ENCODE results near the gene MBTPS2.
A peak's percentile ranks its signal among the peaks of the same experiment; 100 is the strongest.
"Not testable (repeated sequence)": the region's sequence is repeated elsewhere in the genome, so short reads cannot be mapped to it uniquely, and the experiment has no call there.

Gene MBTPS2

DNA sequence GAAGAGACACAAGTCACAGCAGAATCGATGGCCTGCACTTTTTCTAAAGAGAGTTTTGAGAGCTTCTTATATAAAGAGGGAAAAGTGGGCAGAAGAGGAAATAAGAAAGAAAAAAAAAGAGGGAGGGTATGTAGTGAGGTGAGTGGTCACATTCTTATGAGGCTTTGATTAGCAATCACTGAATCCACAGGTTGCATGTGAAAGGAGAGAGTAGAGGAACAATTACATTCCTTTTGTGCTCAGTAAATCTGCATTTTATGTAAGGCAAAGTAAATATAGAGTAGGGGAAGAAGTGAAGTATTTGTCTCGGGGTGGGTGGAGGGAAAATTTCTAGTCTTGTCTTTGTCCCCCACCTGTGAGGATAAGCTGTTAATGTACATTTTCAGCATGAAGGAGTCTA, 26.8 kb upstream of the MBTPS2 start:
- Histone ChIP-seq H3K4ac (ENCODE audit: low read length) (no peak overlapping the region), H3K14ac (ENCODE audit: low read length) (no peak overlapping the region), H3K9ac (ENCODE audit: low read depth, low read length, poor library complexity) (no peak overlapping the region), H4K91ac (ENCODE audit: low read depth, low read length, poor library complexity) (no peak overlapping the region), H3K23ac (ENCODE audit: low read depth, low read length, poor library complexity) (no peak overlapping the region), H2BK12ac (ENCODE audit: low read length) (no peak overlapping the region), H3K27me3 (ENCODE audit: control insufficient read depth in 3 of 3, insufficient read depth in 3 of 3, low read depth in 1 of 3, low read length in 3 of 3) (no peaks in the 10 kb centered on the region), H2BK120ac (ENCODE audit: low read depth, low read length) (no peak overlapping the region), H2AFZ (ENCODE audit: low read length) (no peak overlapping the region), H3K4me2 (ENCODE audit: insufficient read depth, low read length, poor library complexity, severe bottlenecking) (no peak overlapping the region), H3K9me3 (replicated peaks in 1 of 2; ENCODE audit: control insufficient read depth in 2 of 2, insufficient read depth in 1 of 2, low read depth in 1 of 2, low read length in 2 of 2) (no peaks in the 10 kb centered on the region), H3K36me3 (replicated peaks in 1 of 2; ENCODE audit: control insufficient read depth in 2 of 2, insufficient read depth in 2 of 2, low read length in 2 of 2) (no peaks in the 10 kb centered on the region), H3K4me1 (ENCODE audit: control insufficient read depth in 2 of 2, insufficient read depth in 1 of 2, low read depth in 1 of 2, low read length in 2 of 2) (peaks cover 2 to 19% of the 10 kb centered on the region in 2 donors), H4K8ac (ENCODE audit: low read depth, low read length) (no peak overlapping the region), H2BK15ac (ENCODE audit: low read length) (no peak overlapping the region), H3K4me3 (ENCODE audit: low read length in 2 of 2) (no peak overlapping the region), H2AK5ac (ENCODE audit: low read depth, low read length) (no peak overlapping the region), H3K79me1 (ENCODE audit: low read depth, low read length) (no peaks in the 10 kb centered on the region), H2BK5ac (ENCODE audit: low read length) (no peak overlapping the region), H3K27ac (replicated peaks; ENCODE audit: low read length) (no peak overlapping the region), H3K18ac (ENCODE audit: low read length) (no peak overlapping the region)
- DNase-seq (ENCODE audit: low spot score) = no peak
- WGBS, 2 donors (ENCODE audit: extremely low coverage in 2 of 2, insufficient read length in 2 of 2, insufficient replicate concordance in 1 of 2) = no CpG with 5 or more reads among the region's 2 CpGs

DNA sequence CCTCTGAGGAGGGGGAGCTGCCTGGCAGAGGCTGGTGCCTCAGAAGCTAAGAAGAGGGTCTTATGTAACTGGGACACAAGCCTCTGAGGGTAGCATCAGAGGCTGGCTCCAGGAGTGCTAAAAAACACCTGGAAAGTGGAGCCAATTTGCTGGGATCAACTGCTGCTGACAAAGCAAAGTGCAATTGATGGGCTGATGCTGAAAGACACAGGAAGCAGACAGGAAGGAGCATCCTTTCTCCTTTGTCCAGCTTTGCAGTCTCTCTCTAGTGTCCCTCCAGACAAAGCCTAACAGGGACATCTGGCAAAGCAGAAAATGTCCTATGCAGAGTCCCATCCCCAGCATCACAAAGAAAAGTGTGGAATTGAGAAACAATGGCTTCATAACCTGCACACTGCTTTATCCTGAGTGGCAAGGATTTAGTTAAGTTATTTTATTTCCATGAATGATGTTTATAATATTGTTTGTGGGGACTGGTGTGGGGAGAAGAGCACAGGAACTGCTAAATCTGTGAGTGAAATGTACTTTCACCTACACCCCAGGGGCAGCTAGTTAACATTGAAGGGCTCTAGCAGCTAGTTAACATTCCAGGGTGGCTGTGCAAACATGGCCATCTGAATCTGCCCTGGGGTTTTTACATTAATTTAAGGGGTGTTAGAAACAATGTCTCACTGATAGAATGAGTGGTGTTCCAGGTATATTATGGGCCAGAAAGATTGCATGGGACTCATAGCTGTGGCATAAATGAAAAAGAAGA, 25.6 kb upstream of the MBTPS2 start:
- Histone ChIP-seq H3K4ac (ENCODE audit: low read length) (no peak overlapping the region), H4K91ac (ENCODE audit: low read depth, low read length, poor library complexity) (no peak overlapping the region), H3K4me3 (ENCODE audit: low read length in 2 of 2) (no peak overlapping the region), H2AK5ac (ENCODE audit: low read depth, low read length) (no peak overlapping the region), H2BK15ac (ENCODE audit: low read length) (no peak overlapping the region), H2BK12ac (ENCODE audit: low read length) (no peak overlapping the region), H3K4me2 (ENCODE audit: insufficient read depth, low read length, poor library complexity, severe bottlenecking) (no peak overlapping the region), H4K8ac (ENCODE audit: low read depth, low read length) (no peak overlapping the region), H3K9me3 (replicated peaks in 1 of 2; ENCODE audit: control insufficient read depth in 2 of 2, insufficient read depth in 1 of 2, low read depth in 1 of 2, low read length in 2 of 2) (no peaks in the 10 kb centered on the region), H3K27me3 (ENCODE audit: control insufficient read depth in 3 of 3, insufficient read depth in 3 of 3, low read depth in 1 of 3, low read length in 3 of 3) (no peaks in the 10 kb centered on the region), H2BK120ac (ENCODE audit: low read depth, low read length) (no peak overlapping the region), H3K23ac (ENCODE audit: low read depth, low read length, poor library complexity) (no peak overlapping the region), H3K14ac (ENCODE audit: low read length) (no peak overlapping the region), H3K27ac (replicated peaks; ENCODE audit: low read length) (no peak overlapping the region), H3K79me1 (ENCODE audit: low read depth, low read length) (no peaks in the 10 kb centered on the region), H3K9ac (ENCODE audit: low read depth, low read length, poor library complexity) (no peak overlapping the region), H2BK5ac (ENCODE audit: low read length) (no peak overlapping the region), H3K18ac (ENCODE audit: low read length) (no peak overlapping the region), H2AFZ (ENCODE audit: low read length) (peak overlapping the region; percentile 87), H3K36me3 (replicated peaks in 1 of 2; ENCODE audit: control insufficient read depth in 2 of 2, insufficient read depth in 2 of 2, low read length in 2 of 2) (no peaks in the 10 kb centered on the region), H3K4me1 (ENCODE audit: control insufficient read depth in 2 of 2, insufficient read depth in 1 of 2, low read depth in 1 of 2, low read length in 2 of 2) (peaks cover 2 to 19% of the 10 kb centered on the region in 2 donors)
- no peak for DNase-seq (ENCODE audit: low spot score)

DNA sequence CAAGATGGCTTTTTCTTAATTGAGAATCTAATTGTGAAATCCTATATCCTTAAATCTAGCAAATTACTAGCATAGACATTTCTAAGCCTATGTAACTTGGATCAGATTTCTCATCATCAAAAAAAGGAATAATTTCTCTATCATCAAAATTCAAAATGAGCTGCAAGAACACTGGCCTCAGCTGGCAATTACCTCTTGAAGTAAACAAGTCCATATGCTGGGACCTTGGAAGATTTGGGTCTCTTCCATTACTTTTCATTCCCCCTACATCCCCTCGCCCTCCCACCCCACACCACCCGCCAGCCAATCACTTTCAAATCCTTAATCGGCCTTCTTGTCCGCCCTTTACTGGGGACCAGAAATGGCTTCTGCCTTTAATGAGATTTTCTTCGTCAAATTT, 23.3 kb upstream of the MBTPS2 start:
- H3K4me2 ChIP-seq (ENCODE audit: insufficient read depth, low read length, poor library complexity, severe bottlenecking) = no peak overlapping the region
- no peak overlapping the region for H2BK12ac ChIP-seq (ENCODE audit: low read length)
- peaks cover 2 to 19% of the 10 kb centered on the region in 2 donors for H3K4me1 ChIP-seq (ENCODE audit: control insufficient read depth in 2 of 2, insufficient read depth in 1 of 2, low read depth in 1 of 2, low read length in 2 of 2)
- H3K23ac ChIP-seq (ENCODE audit: low read depth, low read length, poor library complexity) = no peak overlapping the region
- WGBS, 2 donors (ENCODE audit: extremely low coverage in 2 of 2, insufficient read length in 2 of 2, insufficient replicate concordance in 1 of 2) = 100% methylated on average over 3 of the region's 5 CpGs; no CpG with 5 or more reads in 1 of the 2 donors
- H2AFZ ChIP-seq (ENCODE audit: low read length) = peak overlapping the region; percentile 13
- no peak overlapping the region for H3K4me3 ChIP-seq (ENCODE audit: low read length in 2 of 2)
- H3K27ac ChIP-seq (replicated peaks; ENCODE audit: low read length) = no peak overlapping the region
- H3K18ac ChIP-seq (ENCODE audit: low read length) = no peak overlapping the region
- H2BK120ac ChIP-seq (ENCODE audit: low read depth, low read length) = no peak overlapping the region
- no peaks in the 10 kb centered on the region for H3K36me3 ChIP-seq (replicated peaks in 1 of 2; ENCODE audit: control insufficient read depth in 2 of 2, insufficient read depth in 2 of 2, low read length in 2 of 2)
- H3K14ac ChIP-seq (ENCODE audit: low read length) = no peak overlapping the region
- no peaks in the 10 kb centered on the region for H3K27me3 ChIP-seq (ENCODE audit: control insufficient read depth in 3 of 3, insufficient read depth in 3 of 3, low read depth in 1 of 3, low read length in 3 of 3)
- no peak overlapping the region for H2AK5ac ChIP-seq (ENCODE audit: low read depth, low read length)
- no peak overlapping the region for H2BK15ac ChIP-seq (ENCODE audit: low read length)
- H4K91ac ChIP-seq (ENCODE audit: low read depth, low read length, poor library complexity) = no peak overlapping the region
- no peak overlapping the region for H4K8ac ChIP-seq (ENCODE audit: low read depth, low read length)
- no peaks in the 10 kb centered on the region for H3K79me1 ChIP-seq (ENCODE audit: low read depth, low read length)
- H2BK5ac ChIP-seq (ENCODE audit: low read length) = no peak overlapping the region
- H3K4ac ChIP-seq (ENCODE audit: low read length) = no peak overlapping the region
- no peak for DNase-seq (ENCODE audit: low spot score)
- H3K9me3 ChIP-seq (replicated peaks in 1 of 2; ENCODE audit: control insufficient read depth in 2 of 2, insufficient read depth in 1 of 2, low read depth in 1 of 2, low read length in 2 of 2) = no peaks in the 10 kb centered on the region
- H3K9ac ChIP-seq (ENCODE audit: low read depth, low read length, poor library complexity) = no peak overlapping the region

DNA sequence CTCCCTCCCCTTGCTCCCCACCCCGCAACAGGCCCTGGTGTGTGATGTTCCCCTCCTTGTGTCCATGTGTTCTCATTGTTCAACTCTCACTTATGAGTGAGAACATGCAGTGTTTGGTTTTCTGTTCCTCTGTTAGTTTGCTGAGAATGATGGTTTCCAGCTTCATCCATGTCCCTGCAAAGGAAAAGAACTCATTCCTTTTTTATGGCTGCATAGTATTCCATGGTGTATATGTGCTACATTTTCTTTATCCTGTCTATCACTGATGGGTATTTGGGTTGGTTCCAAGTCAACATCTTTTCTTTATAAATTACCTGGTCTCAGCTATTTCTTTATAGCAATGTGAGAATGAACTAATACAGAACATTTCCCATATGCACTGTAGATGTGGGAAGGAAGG, 19.2 kb upstream of the MBTPS2 start:
- not testable (repeated sequence) for H4K8ac ChIP-seq (ENCODE audit: low read depth, low read length); H2BK120ac ChIP-seq (ENCODE audit: low read depth, low read length); H3K27me3 ChIP-seq (ENCODE audit: control insufficient read depth in 3 of 3, insufficient read depth in 3 of 3, low read depth in 1 of 3, low read length in 3 of 3); H3K4ac ChIP-seq (ENCODE audit: low read length); H2AFZ ChIP-seq (ENCODE audit: low read length); H2BK12ac ChIP-seq (ENCODE audit: low read length); H3K23ac ChIP-seq (ENCODE audit: low read depth, low read length, poor library complexity); DNase-seq (ENCODE audit: low spot score); H2BK5ac ChIP-seq (ENCODE audit: low read length); H3K79me1 ChIP-seq (ENCODE audit: low read depth, low read length); H3K36me3 ChIP-seq (replicated peaks in 1 of 2; ENCODE audit: control insufficient read depth in 2 of 2, insufficient read depth in 2 of 2, low read length in 2 of 2); H4K91ac ChIP-seq (ENCODE audit: low read depth, low read length, poor library complexity); H2AK5ac ChIP-seq (ENCODE audit: low read depth, low read length); H3K4me2 ChIP-seq (ENCODE audit: insufficient read depth, low read length, poor library complexity, severe bottlenecking); H3K9ac ChIP-seq (ENCODE audit: low read depth, low read length, poor library complexity); H3K9me3 ChIP-seq (replicated peaks in 1 of 2; ENCODE audit: control insufficient read depth in 2 of 2, insufficient read depth in 1 of 2, low read depth in 1 of 2, low read length in 2 of 2); H3K18ac ChIP-seq (ENCODE audit: low read length); H3K4me3 ChIP-seq (ENCODE audit: low read length in 2 of 2); H3K27ac ChIP-seq (replicated peaks; ENCODE audit: low read length); H2BK15ac ChIP-seq (ENCODE audit: low read length); H3K4me1 ChIP-seq (ENCODE audit: control insufficient read depth in 2 of 2, insufficient read depth in 1 of 2, low read depth in 1 of 2, low read length in 2 of 2); H3K14ac ChIP-seq (ENCODE audit: low read length)
- no CpG with 5 or more reads among the region's 1 CpG for WGBS, 2 donors (ENCODE audit: extremely low coverage in 2 of 2, insufficient read length in 2 of 2, insufficient replicate concordance in 1 of 2)

All from neuronal stem cell (in vitro differentiated cells).